GM21576 (cell line): ENCODE results near the gene ATL1.
"Not testable (repeated sequence)": the region's sequence is repeated elsewhere in the genome, so short reads cannot be mapped to it uniquely, and the experiment has no call there.

Source experiments
- ATAC-seq: cut with Tn5 transposase; IDR thresholded peaks from one replicate; pipeline ENCODE4 v1.9.1; 2021; ENCODE audit warnings: mild to moderate bottlenecking, moderate library complexity; ENCODE audit not compliant: unreplicated experiment

ATL1 gene

GRCh38 chr14:50600849-50601248 is 40.9 kb downstream of the ATL1 start:
- ATAC-seq: no peak

- ATAC-seq: no peak
Measured at GRCh38 chr14:50601394-50601793, 41.4 kb downstream of the ATL1 start.

GRCh38 chr14:50602035-50602434 is 42.1 kb downstream of the ATL1 start:
- no peak for ATAC-seq

GRCh38 chr14:50603565-50603964 is 43.6 kb downstream of the ATL1 start:
- ATAC-seq: no peak

- no peak for ATAC-seq
Measured at GRCh38 chr14:50605766-50606165, 45.8 kb downstream of the ATL1 start.

GRCh38 chr14:50606468-50606867 is 46.5 kb downstream of the ATL1 start:
- no peak for ATAC-seq

GRCh38 chr14:50607181-50607580 is 47.2 kb downstream of the ATL1 start:
- ATAC-seq: no peak

- no peak for ATAC-seq
Measured at GRCh38 chr14:50607761-50608160, 47.8 kb downstream of the ATL1 start.

- no peak for ATAC-seq
Measured at GRCh38 chr14:50608302-50608851, 48.4 kb downstream of the ATL1 start.

- no peak for ATAC-seq
Measured at GRCh38 chr14:50610465-50610864, 50.5 kb downstream of the ATL1 start.

GRCh38 chr14:50612806-50613205 is 52.9 kb downstream of the ATL1 start:
- no peak for ATAC-seq

- ATAC-seq: no peak
Measured at GRCh38 chr14:50615056-50615455, 55.1 kb downstream of the ATL1 start.

GRCh38 chr14:50615552-50615951 is 55.6 kb downstream of the ATL1 start:
- ATAC-seq: no peak

GRCh38 chr14:50616275-50616674 is 56.3 kb downstream of the ATL1 start:
- ATAC-seq: no peak

GRCh38 chr14:50619569-50620141 is 59.7 kb downstream of the ATL1 start:
- peak; percentile 63 for ATAC-seq

GRCh38 chr14:50620341-50620740 is 60.4 kb downstream of the ATL1 start:
- ATAC-seq: no peak

GRCh38 chr14:50622978-50623377 is 63.0 kb downstream of the ATL1 start:
- no peak for ATAC-seq

GRCh38 chr14:50624447-50624846 is 64.5 kb downstream of the ATL1 start:
- ATAC-seq: no peak

- not testable (repeated sequence) for ATAC-seq
Measured at GRCh38 chr14:50624947-50625346, 65.0 kb downstream of the ATL1 start.

- ATAC-seq: no peak
Measured at GRCh38 chr14:50631408-50631821, 71.5 kb downstream of the ATL1 start.

GRCh38 chr14:50633954-50634353 is 74.0 kb downstream of the ATL1 start:
- no peak for ATAC-seq

- no peak for ATAC-seq
Measured at GRCh38 chr14:50635141-50635540, 75.2 kb downstream of the ATL1 start.

- ATAC-seq: peak; percentile 94
Measured at GRCh38 chr14:50647282-50647681, 87.3 kb downstream of the ATL1 start.
